HepG2 (cell line): Measurements from ENCODE around the gene GABRB1. TPM values are rescaled to one million over a fixed set of nuclear protein-coding genes. Genes with fewer than 3 reads are reported as not detected.

ENCODE experiments used
- ATAC-seq: fragments of 200-7000 bp; cut with Tn5 transposase; 3 replicates; pipeline ENCODE4 v1.9.1; 2020; ENCODE audit warnings: mild to moderate bottlenecking, moderate library complexity
- BruUV-seq: library from RNA; stranded (reverse); fragments of 400-500 nt; replicated peaks from 2 replicates; lab custom pipeline; 2021; lab: Mats Ljungman, UMichigan
- CTCF ChIA-PET: fragments of 300-600 bp; formaldehyde crosslinking; extraction: SDS; loops from one replicate; lab custom pipeline; 2021; ENCODE audit warnings: low total read pairs, inconsistent platforms, low intra/inter-chr PET ratio; lab: Yijun Ruan, JAX
- POLR2A ChIA-PET: fragments of 350-600 bp; sonication (Branson Sonifier 250); formaldehyde crosslinking; loops from one replicate; lab custom pipeline; 2020; ENCODE audit warnings: antibody characterized with exemption, inconsistent platforms; lab: Yijun Ruan, JAX
- DNase-seq: peaks from one replicate; pipeline ENCODE4 v3.0.0-alpha.2; 2015; ENCODE audit warnings: low spot score
- FAIRE-seq: peaks from 3 replicates; lab custom pipeline; 2011; peaks lifted over from hg19 to GRCh38; lab: Jason Lieb, UNC
- H2AFZ ChIP-seq: one replicate; pipeline ENCODE4 v1.6.1; 2011; ENCODE audit warnings: low read length, inconsistent platforms
- H3K27ac ChIP-seq: fragments of 300-600 bp; 3 replicates; pipeline ENCODE4 v1.8.0; 2011; ENCODE audit warnings: mixed run types, mild to moderate bottlenecking, mixed read lengths, low read length, inconsistent platforms; ENCODE audit not compliant: insufficient read depth; ENCODE audit errors: extremely low read length
- H3K27me3 ChIP-seq, 2 experiments: fragments of 200-600 bp in 1 of 2; 2 replicates in 1 of 2; 3 replicates in 1 of 2; pipeline versions ENCODE4 v1.6.0 to v1.8.0; 2011; ENCODE audit warnings: low read length in 2 of 2, mild to moderate bottlenecking in 2 of 2, moderate library complexity in 2 of 2, inconsistent platforms in 1 of 2; ENCODE audit not compliant: insufficient read depth in 2 of 2, control insufficient read depth in 1 of 2
- H3K36me3 ChIP-seq, 2 experiments: fragments of 200-600 bp in 1 of 2; replicated peaks in 1 of 2; 2 replicates in 1 of 2; 3 replicates in 1 of 2; pipeline versions ENCODE4 v1.5.1 to v1.8.0; 2011; ENCODE audit warnings: low read length in 2 of 2, inconsistent platforms in 1 of 2; ENCODE audit not compliant: insufficient read depth in 2 of 2, control insufficient read depth in 1 of 2
- H3K4me1 ChIP-seq: 2 replicates; pipeline ENCODE4 v1.5.1; 2012; ENCODE audit warnings: low read length, inconsistent platforms; ENCODE audit not compliant: insufficient read depth
- H3K4me2 ChIP-seq: 2 replicates; pipeline ENCODE4 v1.6.0; 2011; ENCODE audit warnings: low read depth, low read length, inconsistent platforms
- H3K4me3 ChIP-seq, 3 experiments: fragments of 200-600 bp in 1 of 3; sonication (generic), shearing (Covaris generic) in 1 of 3; replicated peaks in 1 of 3; 2 replicates each; pipeline ENCODE4 v1.5.1; 2011 to 2016; ENCODE audit warnings: low read length in 3 of 3, inconsistent platforms in 2 of 3, low read depth in 2 of 3, mild to moderate bottlenecking in 2 of 3, control low read depth in 1 of 3, mixed read lengths in 1 of 3; ENCODE audit not compliant: insufficient read depth in 1 of 3
- H3K79me2 ChIP-seq: one replicate; pipeline ENCODE4 v1.6.1; 2011; ENCODE audit warnings: low read length, inconsistent platforms; ENCODE audit not compliant: insufficient read depth
- H3K9ac ChIP-seq: 2 replicates; pipeline ENCODE4 v1.6.0; 2011; ENCODE audit warnings: mild to moderate bottlenecking, low read depth, low read length, inconsistent platforms; ENCODE audit not compliant: insufficient read depth
- H3K9me3 ChIP-seq: 2 replicates; pipeline ENCODE4 v1.5.1; 2012; ENCODE audit warnings: mild to moderate bottlenecking, low read length
- H4K20me1 ChIP-seq: 2 replicates; pipeline ENCODE4 v1.6.0; 2011; ENCODE audit warnings: inconsistent platforms, mild to moderate bottlenecking, low read length, moderate library complexity; ENCODE audit not compliant: insufficient read depth
- CCAR2 ChIP-seq: fragments of 200-400 bp; formaldehyde crosslinking; optimal IDR thresholded peaks from 2 replicates; pipeline ENCODE3; 2018; ENCODE audit warnings: low read depth, mild to moderate bottlenecking, low read length, moderate library complexity
- FOXA3 ChIP-seq: IDR thresholded peaks from 2 replicates; pipeline ENCODE4 v1.6.1; 2016; ENCODE audit warnings: missing genetic modification reagents, missing compliant biosample characterization
- HIVEP1 ChIP-seq: sonication (generic); formaldehyde crosslinking; IDR thresholded peaks from 2 replicates; pipeline ENCODE4 v1.4.0; 2020; ENCODE audit warnings: mild to moderate bottlenecking, missing genetic modification reagents
- HOXA7 ChIP-seq: sonication (generic); formaldehyde crosslinking; IDR thresholded peaks from 2 replicates; pipeline ENCODE4 v1.8.1; 2022; ENCODE audit warnings: mild to moderate bottlenecking, missing genetic modification reagents, moderate library complexity
- IRX3 ChIP-seq: sonication (generic); formaldehyde crosslinking; IDR thresholded peaks from 2 replicates; pipeline ENCODE4 v1.8.1; 2023; ENCODE audit warnings: mild to moderate bottlenecking, low read depth, missing genetic modification reagents, borderline replicate concordance
- MED13 ChIP-seq: sonication (generic); formaldehyde crosslinking; IDR thresholded peaks from 2 replicates; pipeline ENCODE4 v1.5.0; 2020; ENCODE audit warnings: missing genetic modification reagents
- MIXL1 ChIP-seq: IDR thresholded peaks from 2 replicates; pipeline ENCODE4 v1.6.1; 2016
- NFYC ChIP-seq: IDR thresholded peaks from 2 replicates; pipeline ENCODE4 v1.6.1; 2016; ENCODE audit warnings: missing genetic modification reagents, missing compliant biosample characterization
- RAD51 ChIP-seq: fragments of 450-650 bp; IDR thresholded peaks from 2 replicates; pipeline ENCODE4 v1.6.1; 2016; ENCODE audit warnings: borderline replicate concordance
- RFX5 ChIP-seq: IDR thresholded peaks from 2 replicates; pipeline ENCODE4 v1.6.1; 2011; ENCODE audit warnings: low read depth, low read length, improper control_type of control experiment
- STAG1 ChIP-seq: sonication (generic); formaldehyde crosslinking; IDR thresholded peaks from 2 replicates; pipeline ENCODE4 v1.4.0; 2020; ENCODE audit warnings: missing genetic modification reagents
- WIZ ChIP-seq: sonication (generic); formaldehyde crosslinking; IDR thresholded peaks from 2 replicates; pipeline ENCODE4 v1.5.1; 2020; ENCODE audit warnings: mild to moderate bottlenecking, missing genetic modification reagents
- ZBTB1 ChIP-seq: sonication (generic); formaldehyde crosslinking; IDR thresholded peaks from 2 replicates; pipeline ENCODE4 v1.4.0; 2020; ENCODE audit warnings: missing genetic modification reagents, borderline replicate concordance
- ZKSCAN5 ChIP-seq: sonication (generic); formaldehyde crosslinking; IDR thresholded peaks from 2 replicates; pipeline ENCODE4 v1.5.1; 2020; ENCODE audit warnings: mild to moderate bottlenecking, missing genetic modification reagents
- ZNF180 ChIP-seq: sonication (generic); formaldehyde crosslinking; IDR thresholded peaks from 2 replicates; pipeline ENCODE4 v1.4.0; 2020; ENCODE audit warnings: low read depth, missing genetic modification reagents, borderline replicate concordance
- ZNF570 ChIP-seq: sonication (generic); formaldehyde crosslinking; IDR thresholded peaks from 2 replicates; pipeline ENCODE4 v1.4.0; 2020; ENCODE audit warnings: mild to moderate bottlenecking, missing genetic modification reagents, borderline replicate concordance
- ZXDC ChIP-seq: sonication (generic); formaldehyde crosslinking; IDR thresholded peaks from 2 replicates; pipeline ENCODE4 v1.5.0; 2020; ENCODE audit warnings: mild to moderate bottlenecking, missing genetic modification reagents
- WGBS: methylation state at CpG from one replicate; pipeline ENCODE4 v1.1.6; 2017; ENCODE audit warnings: low lambda C conversion rate; 5-methylcytosine and 5-hydroxymethylcytosine counted together
- in situ Hi-C: cut with HindIII; loops from 2 replicates; pipeline ENCODE4 v1.10.0; 2017; ENCODE audit warnings: low pct_unique_long_range_greater_than_20kb; ENCODE audit not compliant: extremely low pct_ligation_motif_present
- intact Hi-C: fragments of 100-400 bp; cut with micrococcal nuclease; formaldehyde crosslinking; loops from one replicate; pipeline ENCODE4 v1.10.0; 2022; ENCODE audit not compliant: unreplicated experiment
- polyA plus RNA-seq, 8 experiments: library from polyadenylated mRNA; depleted of rRNA in 3 of 8; stranded (reverse) in 7 of 8; unstranded in 1 of 8; fragments of >200 nt; fragmentation: Illumina TruSeq in 4 of 8; extraction: Trizol in 4 of 8; gene quantifications; 2 replicates each; pipeline versions ENCODE4 v1.2.1 to v1.2.3, GENCODE V29; 2011 to 2016; ENCODE audit warnings: low read depth in 4 of 8, missing spikeins in 1 of 8, mixed read lengths in 1 of 8; ENCODE audit not compliant: insufficient read depth in 1 of 8
- total RNA-seq, 5 experiments: library from RNA; depleted of rRNA; stranded (reverse); fragments of >200 nt; fragmentation: Illumina TruSeq; extraction: Trizol; gene quantifications; 2 replicates each; pipeline ENCODE4 v1.2.3, GENCODE V29; 2016; ENCODE audit warnings: low read depth in 1 of 5
- TF ChIP-seq, protein P1 (sequence below): sonication (generic); formaldehyde crosslinking; conservative IDR thresholded peaks from 2 replicates; pipeline ENCODE4 v1.4.0; 2020; ENCODE audit warnings: missing genetic modification reagents

The GABRB1 gene
- total and polyA plus RNA-seq, 2 of the 13 experiments (the other 11 are each of a cell fraction or from before 2014, with no cell fraction given): not detected

DNA sequence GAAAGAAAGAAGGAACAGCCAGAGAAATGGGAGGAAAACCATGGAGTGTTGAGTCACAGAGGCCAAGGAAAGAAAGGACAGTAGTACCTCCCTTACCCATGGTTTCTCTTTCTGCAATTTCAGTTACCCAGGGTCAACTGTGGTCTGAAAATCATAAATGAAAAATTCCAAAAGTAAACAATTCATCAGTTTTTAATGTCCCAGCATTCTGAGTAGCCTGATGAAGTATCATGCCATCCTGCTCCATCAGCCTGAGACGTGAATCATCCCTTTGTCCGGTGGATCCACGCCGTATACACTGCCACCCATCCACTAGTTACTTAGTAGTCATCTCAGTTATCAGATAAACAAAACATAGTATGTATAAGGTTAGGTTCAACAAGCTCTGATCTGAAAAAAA, 318.0 kb downstream of the GABRB1 start:
- FAIRE-seq: no peak
- no peak overlapping the region for H3K9ac ChIP-seq
- H3K79me2 ChIP-seq: no peaks in the 10 kb centered on the region
- ChIA-PET CTCF (no interaction called here), POLR2A (no interaction called here)
- H3K4me1 ChIP-seq: no peaks in the 10 kb centered on the region
- H3K27ac ChIP-seq: no peak overlapping the region
- no peak for DNase-seq
- no peaks in the 10 kb centered on the region; a peak in 1 of 5 replicates for H3K27me3 ChIP-seq
- in situ Hi-C loops (no loop called here), intact Hi-C loops (no loop called here)
- WGBS: 31% methylated on average over 4 of the region's 4 CpGs
- H3K4me2 ChIP-seq: no peak overlapping the region
- no TSS peak for BruUV-seq
- no peak overlapping the region for H3K4me3 ChIP-seq
- no peaks in the 10 kb centered on the region for H3K9me3 ChIP-seq
- no peak overlapping the region for H2AFZ ChIP-seq
- no peak for TF ChIP-seq ZXDC (CRISPR knock-in tag)
- no peak for TF ChIP-seq HOXA7 (CRISPR knock-in tag)
- TF ChIP-seq ZKSCAN5 (CRISPR knock-in tag): no peak
- TF ChIP-seq HIVEP1 (CRISPR knock-in tag): no peak
- TF ChIP-seq IRX3 (CRISPR knock-in tag): no peak
- TF ChIP-seq FOXA3 (CRISPR knock-in tag): no peak
- TF ChIP-seq RAD51: no peak
- TF ChIP-seq MED13: no peak
- TF ChIP-seq WIZ (CRISPR knock-in tag): no peak
- no peak for TF ChIP-seq NFYC (CRISPR knock-in tag)
- TF ChIP-seq MIXL1 (CRISPR knock-in tag): no peak
- TF ChIP-seq ZNF570: no peak
- no peak for TF ChIP-seq STAG1 (CRISPR knock-in tag)
- TF ChIP-seq CCAR2: no peak
- TF ChIP-seq RFX5: no peak
- TF ChIP-seq, protein P1, sequence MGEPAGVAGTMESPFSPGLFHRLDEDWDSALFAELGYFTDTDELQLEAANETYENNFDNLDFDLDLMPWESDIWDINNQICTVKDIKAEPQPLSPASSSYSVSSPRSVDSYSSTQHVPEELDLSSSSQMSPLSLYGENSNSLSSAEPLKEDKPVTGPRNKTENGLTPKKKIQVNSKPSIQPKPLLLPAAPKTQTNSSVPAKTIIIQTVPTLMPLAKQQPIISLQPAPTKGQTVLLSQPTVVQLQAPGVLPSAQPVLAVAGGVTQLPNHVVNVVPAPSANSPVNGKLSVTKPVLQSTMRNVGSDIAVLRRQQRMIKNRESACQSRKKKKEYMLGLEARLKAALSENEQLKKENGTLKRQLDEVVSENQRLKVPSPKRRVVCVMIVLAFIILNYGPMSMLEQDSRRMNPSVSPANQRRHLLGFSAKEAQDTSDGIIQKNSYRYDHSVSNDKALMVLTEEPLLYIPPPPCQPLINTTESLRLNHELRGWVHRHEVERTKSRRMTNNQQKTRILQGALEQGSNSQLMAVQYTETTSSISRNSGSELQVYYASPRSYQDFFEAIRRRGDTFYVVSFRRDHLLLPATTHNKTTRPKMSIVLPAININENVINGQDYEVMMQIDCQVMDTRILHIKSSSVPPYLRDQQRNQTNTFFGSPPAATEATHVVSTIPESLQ (CRISPR knock-in tag): no peak
- TF ChIP-seq ZNF180 (CRISPR knock-in tag): no peak
- no peak for TF ChIP-seq ZBTB1 (CRISPR knock-in tag)
- H3K36me3 ChIP-seq: no peaks in the 10 kb centered on the region
- no peaks in the 10 kb centered on the region for H4K20me1 ChIP-seq
- ATAC-seq: no peak
